ENCODE data around the gene CFAP74. TPM values are rescaled to one million over a fixed set of nuclear protein-coding genes. Genes with fewer than 3 reads are reported as not detected.
"Not testable (repeated sequence)": the region's sequence is repeated elsewhere in the genome, so short reads cannot be mapped to it uniquely, and the experiment has no call there.

Gene CFAP74
- total RNA-seq, 1 donor from 2014 or later: 3.5 TPM

DNA sequence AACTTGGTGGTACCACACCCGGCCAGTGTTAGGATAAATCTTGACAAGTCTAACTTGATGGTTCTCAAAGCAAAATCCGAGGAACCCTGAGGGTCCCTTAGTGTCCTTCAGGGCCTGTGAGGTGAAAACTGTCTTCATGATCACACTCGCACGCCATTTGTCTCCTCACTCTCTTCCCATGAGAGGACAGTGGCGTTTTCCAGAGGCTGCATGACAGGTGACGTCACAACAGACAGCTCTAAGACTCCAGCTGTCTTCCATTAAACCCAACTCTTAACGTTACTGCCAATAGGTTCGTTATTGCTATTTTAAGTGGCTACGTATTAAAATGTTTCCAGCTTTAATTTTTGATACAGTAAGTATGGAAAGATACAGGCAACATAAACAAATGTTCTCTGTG, 13.8 kb downstream of the CFAP74 start:
- no peak for DNase-seq (ENCODE audit: low spot score)
- peak; percentile 9 for ATAC-seq

DNA sequence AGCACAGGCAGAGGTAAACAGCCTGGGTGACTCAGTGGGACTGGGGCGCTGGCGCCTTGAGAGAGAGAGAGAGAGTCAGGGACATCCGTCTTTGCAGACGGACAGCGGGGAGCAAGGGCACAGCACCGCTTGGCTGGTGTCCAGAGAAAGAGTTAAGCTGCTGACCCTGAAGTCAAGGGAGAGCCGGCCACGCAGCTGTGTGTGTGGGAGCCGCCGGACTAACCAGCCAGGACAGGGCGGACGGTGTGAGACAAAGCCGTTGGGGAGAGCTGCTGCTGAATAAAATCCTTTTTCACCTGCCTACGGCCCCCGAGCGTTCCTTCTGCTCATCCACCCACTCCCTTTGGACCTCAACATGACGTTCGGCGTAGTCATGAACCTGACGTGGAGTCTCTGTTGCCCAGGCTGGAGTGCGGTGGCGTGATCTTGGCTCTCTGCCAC, 14.5 kb downstream of the CFAP74 start:
- DNase-seq (ENCODE audit: low spot score) (no peak), ATAC-seq (peak; percentile 64)

DNA sequence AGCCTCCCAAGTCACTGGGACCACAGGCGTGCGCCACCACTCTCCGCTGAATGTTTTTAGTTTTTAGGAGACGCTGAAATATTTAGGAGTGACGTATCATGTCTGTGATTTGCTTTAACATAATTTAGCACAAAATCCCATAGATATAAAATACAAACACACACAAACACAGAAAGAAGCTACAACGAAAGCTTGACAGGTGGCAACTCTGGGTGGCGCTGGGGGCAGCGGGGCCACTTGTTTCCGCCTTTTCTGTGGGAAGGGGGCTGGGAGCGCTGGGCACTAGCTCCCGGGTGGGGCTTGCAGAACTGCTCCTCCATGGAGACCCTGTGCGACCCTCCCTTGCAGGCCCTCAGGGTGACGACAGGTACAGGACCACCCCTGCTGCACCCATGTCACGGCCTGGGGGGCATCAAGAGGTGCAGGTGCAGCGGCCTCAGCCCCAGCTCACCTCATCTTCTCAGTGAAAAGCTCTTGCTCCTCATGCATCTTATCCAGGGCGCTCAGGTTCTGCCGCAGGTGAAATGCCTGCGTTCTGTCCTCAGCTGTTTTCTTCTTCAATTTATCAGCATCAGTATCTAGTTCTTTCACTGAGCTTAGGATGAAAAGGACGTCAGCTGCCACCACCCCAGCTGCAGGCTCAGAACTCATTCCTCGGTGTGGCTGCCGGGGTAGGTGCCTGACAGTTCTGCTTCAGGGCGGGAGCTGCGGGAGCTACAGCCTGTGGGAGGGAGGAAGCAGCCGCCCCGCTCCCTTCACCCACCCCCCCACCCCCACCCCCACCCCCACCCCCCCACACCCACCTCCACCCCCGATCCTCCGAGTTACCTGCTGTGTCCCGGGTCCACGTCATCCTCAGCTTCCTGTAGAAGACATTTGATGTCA, 15.3 kb downstream of the CFAP74 start:
- ATAC-seq (no peak), DNase-seq (ENCODE audit: low spot score) (no peak)

DNA sequence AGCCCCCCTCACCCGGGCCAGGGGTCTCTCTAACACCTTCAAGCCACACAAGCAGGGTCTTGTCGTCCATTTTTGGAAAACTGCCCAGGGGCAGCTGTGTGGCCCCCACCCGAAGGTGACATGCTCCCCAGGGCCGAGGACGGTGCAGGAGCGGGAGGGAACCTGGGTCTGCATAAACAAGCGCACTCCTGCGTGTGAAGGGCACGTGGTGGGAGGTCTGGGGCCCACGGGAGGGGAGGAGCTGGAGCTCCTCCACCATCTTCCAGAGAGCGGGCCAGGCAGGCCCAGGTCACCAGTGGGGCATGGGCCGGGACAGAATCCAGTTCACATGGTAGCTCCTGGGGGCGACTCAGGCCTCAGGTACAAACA, 16.5 kb downstream of the CFAP74 start:
- DNase-seq (ENCODE audit: low spot score): no peak

DNA sequence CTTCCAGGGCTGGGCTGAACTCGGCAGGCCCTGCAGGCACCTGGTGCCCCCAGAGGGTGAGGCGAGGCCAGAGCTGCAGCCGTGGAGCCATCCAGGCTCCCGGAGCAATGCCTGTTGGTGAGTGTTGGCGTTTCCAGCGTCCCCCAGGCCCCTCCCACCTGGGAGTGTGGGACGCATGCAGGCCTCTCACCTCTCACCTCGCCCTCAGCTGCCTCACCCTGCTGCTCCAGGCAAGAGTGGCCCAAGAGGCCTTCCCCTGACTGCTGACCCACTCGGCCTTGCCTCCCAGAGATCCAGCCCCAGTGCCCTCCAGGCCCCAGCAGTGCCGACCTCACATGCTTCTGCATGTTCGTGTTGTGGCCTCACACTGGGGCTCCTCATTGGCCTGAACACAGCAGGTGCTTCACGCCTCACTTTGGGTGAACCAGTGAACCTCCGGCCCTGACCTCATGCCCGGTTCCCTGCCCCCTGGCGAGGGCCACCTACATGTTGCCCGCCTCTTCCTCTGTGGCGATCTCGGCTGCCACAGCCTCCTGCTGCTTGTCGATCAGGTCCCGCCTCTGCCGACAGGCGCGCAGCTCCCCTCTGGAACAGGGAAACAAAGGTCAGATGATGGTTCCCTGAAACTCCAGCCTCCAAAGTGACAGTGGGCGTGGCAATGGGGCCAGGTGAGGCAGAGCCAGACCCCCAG, 17.0 kb downstream of the CFAP74 start:
- DNase-seq (ENCODE audit: low spot score) (no peak), ATAC-seq (no peak)

More for the DNA sequence above, 16.5 kb downstream of the CFAP74 start:
- no peak for ATAC-seq

DNA sequence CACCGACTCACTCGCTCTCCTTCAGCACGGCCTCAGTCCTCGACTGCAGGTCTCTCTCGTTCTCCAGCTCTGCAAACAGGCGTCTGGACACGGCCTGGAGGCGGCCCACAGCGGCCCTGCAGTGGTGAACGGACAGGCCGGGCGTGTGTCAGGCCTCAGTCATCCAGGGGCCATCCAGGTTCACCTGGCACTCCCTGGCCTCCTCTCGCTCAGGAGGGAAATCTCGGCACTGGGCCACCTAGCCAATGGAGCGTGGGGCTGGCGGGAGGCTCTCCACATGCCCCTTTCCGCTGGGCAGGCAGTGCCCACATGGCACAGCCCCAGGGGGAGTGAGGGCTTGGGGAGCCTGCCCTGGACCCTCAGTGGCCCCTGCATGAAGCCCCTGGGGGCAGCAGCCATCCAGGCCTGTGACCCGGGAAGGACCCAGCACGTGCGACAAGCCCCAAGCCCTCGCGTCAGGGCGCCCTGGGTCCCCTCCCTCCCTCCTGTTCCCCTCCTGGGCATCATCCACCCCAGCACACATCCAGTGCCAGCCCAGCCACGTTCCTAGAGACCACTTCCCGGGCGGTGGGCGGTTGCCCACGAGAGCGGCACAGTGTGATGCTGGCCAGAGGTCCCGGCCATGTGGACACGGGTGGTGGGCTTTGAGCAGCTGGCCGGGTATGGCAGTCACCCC, 18.1 kb downstream of the CFAP74 start:
- DNase-seq (ENCODE audit: low spot score) (no peak), ATAC-seq (no peak)

DNA sequence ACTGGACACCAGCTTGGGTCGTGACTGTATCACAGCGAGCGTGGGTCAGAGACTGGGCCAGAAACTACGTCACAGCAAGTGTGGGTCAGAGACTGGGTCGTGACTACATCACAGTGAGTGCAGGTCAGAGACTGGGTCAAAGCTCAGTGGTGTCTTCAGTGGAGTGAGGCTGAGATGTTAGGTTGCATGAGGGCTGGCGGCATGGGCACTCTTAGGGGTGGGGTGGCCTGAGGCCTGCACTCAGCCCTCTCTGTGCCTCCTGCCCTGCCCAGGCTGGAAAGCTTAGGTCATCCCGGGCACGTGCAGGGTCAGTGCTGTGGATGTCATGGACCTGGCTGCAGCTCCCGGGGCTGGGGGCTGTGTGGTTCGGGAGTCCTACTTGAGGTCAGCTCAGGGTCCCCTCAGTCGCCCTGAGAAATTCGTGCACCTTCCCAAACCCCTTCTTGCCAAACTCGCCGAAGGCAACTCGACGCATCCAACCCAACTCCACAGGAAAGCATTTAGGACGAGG, 19.0 kb downstream of the CFAP74 start:
- DNase-seq (ENCODE audit: low spot score) (no peak), ATAC-seq (no peak)

DNA sequence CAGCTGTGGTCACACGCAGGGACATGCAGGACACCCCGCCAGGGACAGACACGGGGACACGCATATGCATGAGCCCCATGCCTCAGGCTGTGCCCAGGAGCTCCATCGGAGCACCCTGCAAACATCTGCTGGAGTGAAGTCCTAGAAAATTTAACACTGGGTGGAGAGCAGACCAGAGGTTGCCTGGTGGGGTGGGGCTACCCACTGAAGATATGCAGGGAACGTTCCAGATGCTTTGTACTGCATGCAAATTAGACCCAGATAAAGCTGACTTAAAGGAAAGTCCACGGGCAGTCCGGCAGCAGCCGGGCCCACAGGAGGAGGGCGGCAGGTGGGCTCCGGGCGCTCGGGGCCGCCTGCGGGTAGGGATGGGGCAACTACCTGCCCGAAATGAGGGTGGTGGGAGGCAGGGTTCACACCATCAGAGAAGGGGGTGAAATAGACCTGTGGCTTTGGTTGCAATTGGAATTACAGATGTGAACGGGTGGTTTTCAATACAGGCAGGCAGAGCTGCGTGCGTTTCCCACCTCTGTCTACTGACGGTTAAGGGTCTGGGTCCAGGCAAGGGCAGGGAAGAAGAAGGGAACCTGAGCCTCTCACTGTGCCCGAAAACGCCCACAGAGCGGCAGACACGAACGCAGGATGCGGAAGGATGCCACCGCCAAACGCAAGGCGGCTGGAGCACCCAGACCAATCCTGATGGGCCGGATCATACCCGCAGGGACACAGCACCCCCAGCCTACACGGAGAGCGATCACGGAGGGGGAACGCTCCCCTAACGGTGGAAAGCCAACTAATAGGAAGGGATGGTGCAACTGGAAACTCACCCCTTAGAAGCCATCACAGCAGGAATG, 21.0 kb downstream of the CFAP74 start:
- no peak for DNase-seq (ENCODE audit: low spot score)
- ATAC-seq: no peak

DNA sequence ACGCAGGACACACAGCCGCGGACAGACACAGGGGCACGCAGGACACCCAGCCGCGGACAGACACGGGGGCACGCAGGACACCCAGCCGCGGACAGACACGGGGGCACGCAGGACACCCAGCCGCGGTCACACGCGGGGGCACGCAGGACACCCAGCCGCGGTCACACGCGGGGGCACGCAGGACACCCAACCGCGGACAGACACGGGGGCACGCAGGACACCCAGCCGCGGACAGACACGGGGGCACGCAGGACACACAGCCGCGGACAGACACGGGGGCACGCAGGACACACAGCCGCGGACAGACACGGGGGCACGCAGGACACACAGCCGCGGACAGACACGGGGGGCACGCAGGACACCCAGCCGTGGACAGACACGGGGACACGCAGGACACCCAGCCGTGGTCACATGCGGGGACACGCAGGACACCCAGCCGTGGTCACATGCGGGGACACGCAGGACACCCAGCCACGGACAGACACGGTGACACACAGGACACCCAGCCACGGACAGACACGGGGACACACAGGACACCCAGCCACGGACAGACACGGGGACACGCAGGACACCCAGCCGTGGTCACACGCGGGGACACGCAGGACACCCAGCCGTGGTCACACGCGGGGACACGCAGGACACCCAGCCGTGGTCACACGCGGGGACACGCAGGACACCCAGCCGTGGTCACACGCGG, 21.8 kb downstream of the CFAP74 start:
- not testable (repeated sequence) for DNase-seq (ENCODE audit: low spot score); ATAC-seq

DNA sequence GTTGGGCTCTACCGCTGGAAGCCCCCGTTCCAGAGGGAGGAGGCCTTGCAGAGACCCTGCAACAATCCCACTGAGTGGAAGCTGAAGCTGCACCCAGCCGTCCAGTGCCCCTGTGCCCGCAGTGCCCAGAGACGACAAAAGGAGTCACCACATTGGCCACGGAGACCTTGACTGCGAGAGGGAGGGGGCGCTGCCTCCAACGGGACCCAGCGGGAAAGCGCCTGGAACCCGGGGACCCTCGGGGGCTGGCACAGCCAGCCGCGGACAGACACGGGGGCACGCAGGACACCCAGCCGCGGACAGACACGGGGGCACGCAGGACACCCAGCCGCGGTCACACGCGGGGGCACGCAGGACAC, 22.5 kb downstream of the CFAP74 start:
- ATAC-seq (no peak), DNase-seq (ENCODE audit: low spot score) (no peak)

DNA sequence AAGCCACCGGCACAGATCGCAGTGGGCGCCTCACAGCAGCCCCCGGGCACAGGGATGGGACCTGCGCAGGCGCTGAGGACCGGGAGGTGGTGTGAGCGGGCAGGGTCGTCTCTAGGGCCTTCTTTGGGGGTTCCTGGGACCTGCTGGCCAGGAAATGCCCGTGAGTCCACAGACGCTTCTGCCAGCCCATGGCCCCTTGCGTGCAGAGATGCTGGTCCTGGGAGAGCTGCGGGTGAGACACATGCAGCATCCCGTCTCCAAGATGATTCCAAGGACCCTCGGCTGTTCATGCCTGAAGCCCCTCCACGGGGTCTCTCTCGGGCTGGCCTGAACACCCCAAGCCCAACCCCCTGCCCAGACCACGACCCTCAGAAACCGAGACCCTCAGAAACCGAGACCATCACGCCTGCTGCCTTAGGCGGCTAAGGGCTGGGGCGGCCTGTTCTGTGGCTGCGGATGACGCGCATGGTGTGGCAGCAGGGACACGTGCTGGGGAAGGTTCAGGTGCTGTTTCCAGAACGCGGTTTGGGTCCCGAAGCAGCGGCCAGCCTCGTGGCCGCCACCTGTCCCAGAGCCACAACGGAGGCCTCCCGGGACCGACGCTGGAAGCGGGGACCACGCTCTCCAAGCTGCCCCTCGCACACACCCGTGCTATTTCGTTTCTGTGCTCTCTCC, 23.0 kb downstream of the CFAP74 start:
- ATAC-seq (no peak), DNase-seq (ENCODE audit: low spot score) (no peak)

DNA sequence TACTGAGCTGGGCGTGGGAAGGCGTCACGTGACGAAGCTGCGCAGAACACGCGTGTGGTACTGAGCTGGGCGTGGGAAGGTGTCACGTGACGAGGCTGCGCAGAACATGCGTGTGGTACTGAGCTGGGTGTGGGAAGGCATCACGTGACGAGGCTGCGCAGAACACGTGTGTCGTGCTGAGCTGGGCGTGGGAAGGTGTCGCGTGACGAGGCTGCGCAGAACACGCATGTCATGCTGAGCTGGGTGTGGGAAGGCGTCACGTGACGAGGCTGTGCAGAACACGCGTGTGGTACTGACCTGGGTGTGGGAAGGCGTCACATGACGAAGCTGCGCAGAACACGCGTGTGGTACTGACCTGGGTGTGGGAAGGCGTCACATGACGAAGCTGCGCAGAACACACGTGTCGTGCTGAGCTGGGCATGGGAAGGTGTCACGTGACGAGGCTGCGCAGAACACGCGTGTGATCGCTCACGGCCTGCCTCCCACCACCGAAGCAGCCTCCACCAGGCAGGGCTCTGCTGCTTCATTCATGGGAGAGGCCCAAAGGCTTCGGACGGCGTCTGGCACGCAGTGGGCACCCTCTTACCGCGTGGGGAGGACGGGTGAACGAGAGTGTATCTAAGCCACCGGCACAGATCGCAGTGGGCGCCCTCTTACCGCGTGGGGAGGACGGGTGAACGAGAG, 24.0 kb downstream of the CFAP74 start:
- DNase-seq (ENCODE audit: low spot score): no peak
- ATAC-seq: no peak

DNA sequence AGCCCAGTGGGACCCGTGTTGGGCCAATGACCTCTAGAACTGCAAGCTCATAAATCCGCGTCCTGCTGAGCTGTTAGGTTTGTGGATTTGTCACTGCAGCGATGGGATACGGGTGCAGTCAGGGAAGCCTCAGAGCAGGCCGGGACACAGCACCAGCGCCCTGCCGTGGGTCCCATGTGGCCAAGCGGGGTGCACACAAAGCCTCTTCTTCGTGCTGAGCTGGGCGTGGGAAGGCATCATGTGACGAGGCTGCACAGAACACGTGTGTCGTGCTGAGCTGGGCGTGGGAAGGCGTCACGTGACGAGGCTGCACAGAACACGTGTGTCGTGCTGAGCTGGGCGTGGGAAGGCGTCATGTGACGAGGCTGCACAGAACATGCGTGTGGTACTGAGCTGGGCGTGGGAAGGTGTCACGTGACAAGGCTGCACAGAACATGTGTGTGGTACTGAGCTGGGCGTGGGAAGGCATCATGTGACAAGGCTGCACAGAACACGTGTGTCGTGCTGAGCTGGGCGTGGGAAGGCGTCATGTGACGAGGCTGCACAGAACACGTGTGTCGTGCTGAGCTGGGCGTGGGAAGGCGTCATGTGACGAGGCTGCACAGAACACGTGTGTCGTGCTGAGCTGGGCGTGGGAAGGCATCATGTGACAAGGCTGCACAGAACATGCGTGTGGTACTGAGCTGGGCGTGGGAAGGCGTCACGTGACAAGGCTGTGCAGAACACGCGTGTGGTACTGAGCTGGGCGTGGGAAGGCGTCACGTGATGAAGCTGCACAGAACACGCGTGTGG, 24.7 kb downstream of the CFAP74 start:
- ATAC-seq; DNase-seq (ENCODE audit: low spot score): not testable (repeated sequence)

DNA sequence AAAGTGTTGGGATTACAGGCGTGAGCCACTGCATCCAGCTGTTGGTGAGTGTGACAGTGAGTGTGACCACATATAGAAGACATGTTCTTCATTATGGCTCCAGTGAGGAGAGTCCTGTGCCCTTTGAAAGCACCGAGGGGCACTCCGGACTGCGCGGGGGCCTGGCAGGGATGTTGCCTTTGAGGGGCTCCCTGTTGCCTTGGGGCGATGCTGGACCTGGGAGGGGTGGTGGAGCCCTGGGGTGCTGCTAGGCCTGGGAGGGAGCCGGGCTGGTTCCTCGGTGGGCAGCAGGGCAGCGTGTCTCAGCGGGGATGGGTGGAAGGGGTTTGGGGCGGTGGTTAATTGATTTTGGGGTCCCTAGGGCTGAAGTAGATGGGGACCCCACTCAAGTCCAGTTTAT, 25.5 kb downstream of the CFAP74 start:
- no peak for DNase-seq (ENCODE audit: low spot score)
- ATAC-seq: no peak

DNA sequence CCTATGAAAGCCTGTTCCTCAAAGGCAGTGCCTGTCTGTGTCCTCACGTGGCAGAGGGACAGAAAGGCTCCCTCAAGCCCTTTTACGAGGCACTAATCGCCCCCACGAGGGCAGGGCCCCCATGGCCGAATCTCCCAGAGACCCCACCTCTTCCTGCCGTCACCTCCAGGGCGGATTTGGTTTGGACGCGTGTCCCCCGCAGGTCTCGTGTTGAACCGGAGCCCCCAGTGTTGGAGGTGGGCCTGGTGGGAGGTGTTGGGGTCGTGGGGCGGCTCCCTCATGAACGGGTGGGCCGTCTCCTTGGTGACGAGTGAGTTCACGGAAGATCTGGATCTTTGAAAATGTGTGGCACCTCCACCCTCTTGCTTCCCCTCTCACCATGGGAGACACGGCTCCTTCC, 27.6 kb downstream of the CFAP74 start:
- DNase-seq (ENCODE audit: low spot score) (no peak), ATAC-seq (no peak)

DNA sequence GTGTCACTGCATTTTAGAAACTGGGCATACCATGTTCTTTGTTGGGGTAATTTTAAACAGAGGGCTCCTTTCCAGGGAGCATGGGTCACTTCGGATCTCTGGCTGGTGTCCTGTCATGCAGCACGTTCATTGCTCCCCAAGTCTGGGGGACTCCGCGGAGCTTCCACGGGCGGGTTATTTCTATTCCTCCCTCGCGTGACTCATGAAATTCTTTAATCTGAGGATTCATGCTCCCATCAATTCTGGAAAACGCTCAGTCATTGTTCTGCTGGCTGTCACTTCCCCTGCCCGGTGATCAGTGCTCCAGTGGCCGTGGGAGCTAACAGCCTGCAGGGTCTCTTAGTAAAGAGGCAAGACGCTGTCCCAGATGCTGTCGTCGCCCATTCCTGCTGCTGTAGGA, 28.1 kb downstream of the CFAP74 start:
- no peak for ATAC-seq
- no peak for DNase-seq (ENCODE audit: low spot score)

DNA sequence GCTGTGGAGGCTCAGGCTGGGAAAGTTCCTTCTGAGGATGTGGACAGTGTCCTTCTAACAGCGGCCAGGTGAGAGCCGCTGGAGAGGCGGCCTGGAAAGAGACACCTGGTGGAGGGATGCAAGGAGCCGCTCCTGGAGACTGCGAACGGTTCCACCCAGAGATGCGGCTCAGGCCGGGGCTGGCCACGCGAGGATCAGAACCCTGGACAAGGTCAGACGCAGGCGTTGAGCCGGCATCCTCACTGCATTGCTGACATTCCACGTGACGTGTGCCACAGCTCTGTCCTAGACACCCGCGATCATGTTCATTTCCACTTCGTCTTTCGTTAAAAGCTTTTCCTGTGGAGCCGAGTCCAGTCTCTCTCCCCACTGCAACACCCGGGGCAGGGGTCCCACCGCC, 28.8 kb downstream of the CFAP74 start:
- no peak for DNase-seq (ENCODE audit: low spot score)
- no peak for ATAC-seq

All from left lobe of liver (tissue), 2 donors.